Colon (tissue), 2 donors: ENCODE data around the gene HAUS8.
"Not testable (repeated sequence)": the region's sequence is repeated elsewhere in the genome, so short reads cannot be mapped to it uniquely, and the experiment has no call there.

Experiments
- FAIRE-seq: peaks from 2 replicates; lab custom pipeline; 2012; peaks lifted over from hg19 to GRCh38; lab: Jason Lieb, UNC
- donor health status: control.
- donor health status: control.

Gene HAUS8

DNA sequence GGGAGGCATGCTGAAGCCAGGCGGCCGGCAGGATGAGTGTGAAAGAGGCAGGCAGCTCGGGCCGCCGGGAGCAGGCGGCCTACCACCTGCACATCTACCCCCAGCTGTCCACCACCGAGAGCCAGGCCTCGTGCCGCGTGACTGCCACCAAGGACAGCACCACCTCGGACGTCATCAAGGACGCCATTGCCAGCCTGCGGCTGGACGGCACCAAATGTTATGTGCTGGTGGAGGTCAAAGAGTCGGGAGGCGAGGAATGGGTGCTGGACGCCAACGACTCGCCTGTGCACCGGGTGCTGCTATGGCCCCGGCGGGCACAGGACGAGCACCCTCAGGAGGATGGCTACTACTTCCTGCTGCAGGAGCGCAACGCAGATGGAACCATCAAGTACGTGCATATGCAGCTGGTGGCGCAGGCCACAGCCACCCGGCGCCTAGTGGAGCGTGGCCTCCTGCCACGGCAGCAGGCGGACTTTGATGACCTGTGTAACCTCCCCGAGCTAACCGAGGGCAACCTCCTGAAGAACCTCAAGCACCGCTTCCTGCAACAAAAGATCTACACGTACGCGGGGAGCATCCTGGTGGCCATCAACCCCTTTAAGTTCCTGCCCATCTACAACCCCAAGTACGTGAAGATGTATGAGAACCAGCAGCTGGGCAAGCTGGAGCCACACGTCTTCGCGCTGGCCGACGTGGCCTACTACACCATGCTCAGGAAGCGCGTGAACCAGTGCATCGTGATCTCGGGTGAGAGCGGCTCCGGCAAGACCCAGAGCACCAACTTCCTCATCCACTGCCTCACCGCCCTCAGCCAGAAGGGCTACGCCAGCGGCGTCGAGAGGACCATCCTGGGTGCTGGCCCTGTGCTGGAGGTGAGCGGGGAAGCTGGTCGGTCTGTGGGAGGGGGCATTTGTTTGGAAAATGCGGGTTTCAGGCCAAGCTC is 26.7 kb upstream of the HAUS8 start:
- no peak for FAIRE-seq

DNA sequence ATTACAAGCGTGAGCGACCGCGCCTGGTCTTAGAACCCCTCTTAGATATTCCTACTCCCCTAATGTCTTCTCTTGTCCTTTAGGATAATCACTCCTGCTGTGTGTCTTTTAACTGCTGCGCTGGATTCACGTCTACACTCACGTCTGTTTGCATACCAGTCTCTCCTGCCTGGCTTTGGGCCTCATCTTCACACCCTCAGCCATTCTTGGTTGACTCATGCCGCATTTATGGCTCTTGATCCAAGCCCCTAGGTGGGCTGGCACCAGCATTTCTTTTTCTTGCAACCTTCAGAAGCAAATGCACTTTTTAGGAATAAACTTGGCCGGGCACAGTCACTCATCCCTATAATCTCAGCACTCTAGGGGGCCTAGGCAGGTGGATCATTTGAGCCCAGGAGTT is 23.1 kb upstream of the HAUS8 start:
- no peak for FAIRE-seq

DNA sequence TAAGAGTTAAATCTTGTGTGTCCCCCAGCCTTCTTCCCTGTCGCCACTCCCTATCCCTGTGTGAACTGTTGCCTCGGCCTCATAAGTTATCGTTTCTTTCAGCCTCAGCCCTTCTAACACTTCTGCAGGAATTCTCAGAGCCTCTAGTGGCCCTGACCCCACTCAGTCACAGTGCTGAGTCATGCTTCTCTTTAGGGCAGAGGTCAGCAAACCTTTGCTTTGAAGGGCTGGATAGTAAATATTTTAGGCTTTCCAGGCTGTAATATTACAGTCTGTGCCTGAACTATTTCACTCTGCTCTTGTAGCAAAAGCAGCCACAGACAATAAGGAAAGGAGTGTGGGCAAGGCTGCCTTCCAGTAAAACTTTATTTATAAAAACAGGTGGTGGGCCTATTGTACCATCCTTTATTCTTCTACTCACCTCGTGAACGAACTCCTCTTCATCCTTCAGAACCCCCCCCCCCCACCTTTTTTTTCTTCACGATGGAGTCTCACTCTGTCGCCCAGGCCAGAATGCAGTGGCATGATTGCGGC is 22.4 kb upstream of the HAUS8 start:
- FAIRE-seq: no peak

DNA sequence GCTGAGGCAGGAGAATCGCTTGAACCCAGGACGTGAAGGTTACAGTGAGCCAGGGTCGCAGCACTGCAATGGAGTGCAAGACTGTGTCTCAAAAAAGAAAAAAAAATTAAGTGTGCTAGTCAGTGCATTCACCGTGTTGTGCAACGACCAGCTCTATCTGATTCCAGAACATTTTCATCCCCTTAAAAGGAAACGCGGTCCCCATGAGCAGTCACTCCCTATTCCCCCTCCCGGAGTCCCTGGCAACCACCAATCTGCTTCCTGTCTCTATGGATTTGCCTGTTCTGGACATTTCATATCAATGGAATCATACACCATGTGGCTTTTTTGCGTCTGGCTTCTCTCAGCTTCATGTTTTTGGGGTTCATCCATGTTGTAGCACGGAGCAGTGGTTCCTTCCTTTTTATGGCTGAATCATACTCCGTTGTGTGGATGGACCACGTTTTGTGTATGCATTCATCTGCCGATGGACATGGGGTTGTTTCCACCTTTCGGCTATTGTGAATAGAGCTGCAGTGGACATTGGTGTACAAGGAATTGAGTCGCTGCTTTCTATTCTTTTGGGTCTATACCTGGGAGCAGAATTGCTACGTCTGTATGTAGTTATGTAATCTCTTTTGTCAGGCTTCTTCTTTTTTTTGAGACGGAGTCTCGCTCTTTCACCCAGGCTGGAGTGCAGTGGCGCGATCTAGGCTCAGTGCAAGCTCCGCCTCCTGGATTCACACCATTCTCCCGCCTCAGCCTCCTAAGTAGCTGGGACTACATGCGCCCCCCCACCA is 20.1 kb upstream of the HAUS8 start:
- no peak for FAIRE-seq

DNA sequence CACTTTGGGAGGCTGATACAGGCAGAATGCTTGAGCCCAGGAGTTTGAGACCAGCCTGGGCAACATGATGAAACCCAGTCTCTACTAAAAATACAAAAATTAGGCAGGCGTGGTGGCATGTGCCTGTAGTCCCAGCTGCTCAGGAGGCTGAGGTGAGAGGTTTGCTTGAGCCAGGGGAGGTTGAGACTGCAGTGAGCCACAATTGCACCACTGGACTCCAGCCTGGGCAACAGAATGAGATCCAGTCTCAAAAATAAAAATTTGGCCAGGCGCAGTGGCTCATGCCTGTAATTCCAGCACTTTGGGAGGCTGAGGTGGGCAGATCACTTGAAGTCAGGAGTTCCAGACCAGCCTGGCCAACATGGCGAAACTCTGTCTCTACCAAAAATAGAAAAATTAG is 19.4 kb upstream of the HAUS8 start:
- not testable (repeated sequence) for FAIRE-seq

DNA sequence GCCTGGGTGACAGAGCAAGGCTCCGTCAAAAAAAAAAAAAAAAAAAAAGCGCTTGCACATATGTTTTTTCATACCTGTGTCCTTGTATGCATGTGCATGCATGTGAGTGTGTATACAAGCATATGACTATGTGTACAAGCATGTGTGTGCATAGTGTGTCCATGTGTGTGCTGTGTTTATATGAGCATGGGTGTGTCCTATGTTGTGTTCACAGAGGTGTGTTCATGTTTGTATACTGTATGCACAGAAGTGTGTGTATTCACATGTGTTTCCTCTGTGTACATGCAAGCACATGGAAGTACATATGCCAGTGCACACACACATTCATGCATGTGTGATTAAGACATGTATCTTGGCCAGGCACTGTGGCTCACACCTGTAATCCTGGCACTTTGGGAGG is 17.4 kb upstream of the HAUS8 start:
- no peak for FAIRE-seq

DNA sequence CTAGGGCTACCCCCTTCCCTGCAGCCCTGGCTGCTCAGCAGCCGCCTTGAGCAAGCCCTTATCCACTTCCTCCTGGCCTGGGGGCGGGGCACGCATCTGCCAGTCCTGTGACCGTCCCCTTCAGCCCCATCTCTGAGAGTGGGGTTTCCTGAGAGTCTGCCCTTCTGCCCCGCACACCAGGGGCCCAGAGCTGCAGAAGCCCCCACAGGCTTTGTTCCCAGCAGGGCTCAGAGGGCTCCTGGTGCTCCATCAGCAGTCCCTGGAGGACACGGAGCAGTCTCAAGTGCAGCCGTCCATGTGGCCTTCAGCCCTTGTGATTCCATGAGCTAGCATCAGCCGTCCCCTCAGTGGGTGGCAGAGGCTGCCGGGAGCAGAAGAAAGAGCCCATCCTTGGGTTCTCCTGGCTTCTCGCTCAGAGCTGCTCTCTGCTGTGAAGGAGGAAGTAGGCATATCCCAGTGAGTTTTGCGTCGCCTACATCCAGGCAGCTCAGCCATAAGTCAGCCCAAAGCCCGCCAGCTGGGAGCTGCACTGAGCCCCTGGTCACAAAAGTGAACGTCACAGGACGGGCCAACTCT is 16.6 kb upstream of the HAUS8 start:
- FAIRE-seq: no peak

DNA sequence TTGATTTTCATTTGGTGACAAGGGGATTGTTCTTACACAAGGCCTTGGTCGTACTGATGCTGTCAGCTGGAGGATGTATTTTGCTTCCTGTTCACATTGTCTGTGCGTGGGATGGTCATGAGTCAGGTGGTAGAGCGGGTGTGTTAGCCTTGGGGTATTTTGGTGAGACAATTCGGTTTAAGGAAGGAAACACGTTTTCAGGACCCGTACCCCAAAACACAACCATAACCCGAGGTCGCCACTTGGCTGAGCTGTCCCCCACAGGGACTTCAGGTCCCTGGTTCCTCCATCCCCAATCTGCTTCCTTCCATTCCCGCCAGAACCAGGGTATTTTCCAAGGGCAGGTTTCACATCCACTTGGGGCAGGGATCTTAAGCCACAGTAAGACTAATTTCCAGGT is 15.3 kb upstream of the HAUS8 start:
- FAIRE-seq: no peak

DNA sequence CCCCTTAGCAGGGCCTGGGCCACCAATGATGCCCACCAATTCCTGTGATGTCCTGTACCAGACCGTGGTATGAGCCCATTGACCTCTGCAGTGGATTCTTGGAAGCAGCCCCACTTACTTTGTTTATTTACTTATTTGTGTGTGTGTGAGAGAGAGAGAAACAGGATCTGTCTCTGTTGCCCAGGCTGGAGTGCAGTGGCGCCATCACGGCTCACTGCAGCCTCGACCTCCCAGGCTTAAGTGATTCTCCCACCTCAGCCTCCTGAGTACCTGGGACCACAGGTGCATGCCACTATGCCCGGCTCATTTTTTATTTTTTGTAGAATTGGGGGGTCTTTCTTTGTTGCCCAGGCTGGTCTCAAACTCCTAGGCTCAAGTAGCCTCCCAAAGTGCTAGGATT is 13.3 kb upstream of the HAUS8 start:
- FAIRE-seq: no peak

DNA sequence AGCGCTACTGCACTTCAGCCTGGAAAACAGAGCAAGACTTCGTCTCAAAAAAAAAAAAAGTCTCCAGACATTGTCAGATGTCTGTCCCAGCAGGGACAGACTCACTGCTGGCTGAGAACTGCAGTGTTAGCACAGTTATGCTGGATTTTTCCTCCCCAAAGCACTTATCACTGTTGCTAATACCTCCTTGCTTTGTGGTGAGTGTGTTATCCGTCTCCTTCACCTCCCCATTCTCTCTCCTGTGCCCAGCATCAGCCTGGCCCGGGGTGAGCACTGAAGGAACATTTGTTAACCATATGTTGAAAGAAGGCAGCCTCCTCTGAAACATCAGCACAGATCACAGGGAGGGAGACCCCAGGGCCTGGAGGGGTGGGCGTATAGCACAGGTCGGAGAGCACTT is 11.6 kb upstream of the HAUS8 start:
- FAIRE-seq: no peak

DNA sequence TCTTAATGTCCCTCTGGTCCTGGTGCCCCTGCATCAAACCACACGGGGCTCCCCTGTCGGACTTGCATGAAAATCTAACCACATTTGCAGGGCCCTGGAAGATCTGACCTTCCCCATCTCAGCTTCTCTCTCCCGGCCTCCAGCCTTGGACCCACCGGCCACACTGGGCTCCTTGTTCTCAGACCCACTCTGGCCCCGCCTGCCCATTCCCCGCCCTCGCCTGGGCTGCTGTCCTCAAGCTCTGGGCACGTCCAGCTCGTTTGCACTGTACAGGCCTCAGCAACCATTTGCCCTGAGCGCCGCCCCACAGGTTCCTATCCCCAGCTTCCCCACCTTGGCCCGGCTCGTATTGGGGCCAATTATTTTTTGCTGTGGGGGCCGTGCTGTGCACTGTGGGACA is 10.9 kb upstream of the HAUS8 start:
- FAIRE-seq: no peak

DNA sequence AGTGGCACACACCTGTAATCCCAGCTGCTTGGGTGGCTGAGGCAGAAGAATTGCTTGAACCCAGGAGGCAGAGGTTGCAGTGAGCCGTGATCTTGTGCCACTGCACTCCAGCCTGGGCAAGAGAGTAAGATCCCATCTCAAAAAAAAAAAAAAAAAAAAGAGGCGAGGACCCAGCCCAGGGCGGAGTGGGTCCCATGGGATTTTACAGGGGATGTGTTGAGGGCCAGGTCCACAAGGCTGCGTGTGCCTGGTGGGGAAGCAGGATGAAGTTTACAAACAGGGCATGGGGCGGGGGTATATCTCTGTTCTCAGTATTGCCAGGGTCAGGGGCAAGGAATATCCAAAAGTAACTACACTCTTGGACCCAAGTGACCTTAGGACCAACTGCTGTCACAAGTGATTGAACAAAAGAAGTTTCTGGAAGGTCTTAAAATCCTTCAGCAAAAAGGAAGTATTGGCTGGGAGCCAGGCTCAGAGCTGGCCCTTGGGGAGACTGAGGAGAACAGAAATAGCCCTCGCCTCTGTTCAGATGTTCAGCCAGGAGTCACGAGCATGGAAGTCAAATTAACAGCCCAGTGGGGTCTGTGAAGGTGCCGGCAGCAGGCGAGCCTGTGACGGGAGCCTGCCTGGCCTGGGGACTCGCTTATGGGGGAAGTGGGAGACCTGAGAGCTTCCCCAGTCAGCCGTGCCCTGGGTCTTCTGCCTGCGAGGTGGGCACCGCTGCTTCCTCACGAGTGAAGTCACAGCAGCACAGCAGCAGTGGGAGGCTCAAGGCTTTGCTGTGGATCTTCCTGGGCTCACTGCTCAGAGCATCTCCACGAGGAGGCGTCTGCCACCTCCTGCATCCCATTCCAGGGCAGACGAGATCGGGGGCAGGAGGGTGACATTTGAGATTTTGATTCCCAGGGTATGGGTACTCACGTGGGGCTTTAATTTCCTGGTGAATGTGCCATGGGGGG is 6.7 kb upstream of the HAUS8 start:
- no peak for FAIRE-seq

DNA sequence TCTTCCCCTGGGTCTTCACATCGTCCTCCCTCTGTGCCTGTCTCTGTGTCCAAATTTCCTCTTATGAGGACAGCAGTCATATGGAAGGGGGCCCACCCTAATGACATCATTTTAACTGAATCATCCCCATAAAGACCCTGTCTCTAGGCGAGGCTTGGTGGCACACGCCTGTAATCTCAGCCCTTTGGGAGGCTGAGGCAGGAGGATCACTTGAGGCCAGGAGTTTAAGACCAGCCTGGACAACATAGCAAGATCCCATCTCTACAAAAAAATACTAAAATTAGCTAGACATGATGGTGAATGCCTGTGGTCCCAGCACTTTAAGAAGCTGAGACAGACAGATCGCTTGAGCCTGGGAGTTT is 5.2 kb upstream of the HAUS8 start:
- no peak for FAIRE-seq

DNA sequence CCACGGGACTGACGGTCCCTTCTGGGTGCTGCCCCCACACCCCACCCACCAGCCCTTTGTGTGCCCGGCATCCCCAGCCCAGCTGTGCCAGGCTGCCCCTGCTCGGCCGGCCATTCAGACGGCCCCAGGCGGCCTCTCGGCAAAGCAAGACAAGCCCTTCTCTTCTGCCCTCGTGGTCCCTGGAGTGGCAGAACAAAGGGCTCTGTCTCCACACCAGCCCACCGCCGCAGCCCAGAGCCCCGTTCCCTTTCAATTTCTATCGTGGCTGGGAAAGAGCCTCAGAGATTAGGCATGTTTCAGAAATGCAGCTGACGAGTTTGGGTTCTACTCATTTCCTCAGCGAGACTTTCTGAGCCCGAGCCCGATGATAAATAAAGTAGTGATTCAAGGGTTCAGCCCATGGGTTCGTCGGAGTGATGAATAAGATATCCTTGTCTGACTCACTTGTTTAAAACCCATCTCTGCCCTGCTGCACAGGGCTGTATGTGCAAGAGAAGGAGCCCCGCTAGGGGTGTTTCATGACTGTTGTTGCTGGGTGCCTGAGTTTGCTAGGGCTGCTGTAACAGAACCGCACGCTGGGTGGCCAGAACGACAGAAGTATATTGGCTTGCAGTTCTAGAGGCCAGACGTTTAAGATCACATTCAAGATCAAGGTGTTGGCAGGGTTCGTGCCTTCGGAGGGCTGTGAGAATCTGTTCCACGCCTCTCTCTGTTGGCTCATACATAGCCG is 4.6 kb upstream of the HAUS8 start:
- no peak for FAIRE-seq

DNA sequence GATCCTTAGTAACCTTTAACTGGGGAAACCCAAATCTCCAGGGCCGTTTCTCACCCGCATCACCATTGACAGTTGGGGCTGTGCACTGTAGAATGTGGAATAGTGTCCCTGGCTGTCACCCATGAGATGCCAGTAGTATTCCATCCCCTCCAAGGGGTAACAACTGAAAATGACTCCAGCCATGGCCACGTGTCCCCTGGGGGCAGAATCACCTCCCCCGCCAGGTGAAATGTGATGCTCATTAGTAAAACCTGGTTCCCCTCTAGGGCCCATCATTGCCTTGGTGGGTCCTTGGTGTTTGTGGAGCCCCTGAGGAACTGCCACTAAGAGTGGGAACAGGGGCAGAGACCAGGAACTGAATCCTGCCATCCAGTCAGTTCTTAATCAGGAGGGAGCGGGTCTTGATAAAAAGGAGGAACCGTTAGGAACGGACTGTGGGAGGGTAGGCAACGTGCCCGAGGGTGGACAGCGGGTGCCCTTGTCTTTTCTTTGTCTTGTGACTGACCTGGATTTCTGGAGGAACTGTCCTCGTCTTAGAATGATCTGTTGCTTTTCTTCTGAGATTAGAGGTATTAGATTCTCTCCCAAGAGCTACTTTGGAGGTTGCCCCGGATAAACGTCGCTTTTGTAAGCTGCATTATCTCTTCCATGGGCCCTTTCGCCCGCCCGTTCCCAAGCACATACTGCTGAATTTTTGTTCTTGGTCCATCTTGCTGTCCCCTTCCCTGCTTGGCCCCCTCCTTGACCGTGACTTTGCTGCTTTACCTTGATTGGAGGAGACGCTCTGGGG is 3.9 kb upstream of the HAUS8 start:
- FAIRE-seq: no peak

DNA sequence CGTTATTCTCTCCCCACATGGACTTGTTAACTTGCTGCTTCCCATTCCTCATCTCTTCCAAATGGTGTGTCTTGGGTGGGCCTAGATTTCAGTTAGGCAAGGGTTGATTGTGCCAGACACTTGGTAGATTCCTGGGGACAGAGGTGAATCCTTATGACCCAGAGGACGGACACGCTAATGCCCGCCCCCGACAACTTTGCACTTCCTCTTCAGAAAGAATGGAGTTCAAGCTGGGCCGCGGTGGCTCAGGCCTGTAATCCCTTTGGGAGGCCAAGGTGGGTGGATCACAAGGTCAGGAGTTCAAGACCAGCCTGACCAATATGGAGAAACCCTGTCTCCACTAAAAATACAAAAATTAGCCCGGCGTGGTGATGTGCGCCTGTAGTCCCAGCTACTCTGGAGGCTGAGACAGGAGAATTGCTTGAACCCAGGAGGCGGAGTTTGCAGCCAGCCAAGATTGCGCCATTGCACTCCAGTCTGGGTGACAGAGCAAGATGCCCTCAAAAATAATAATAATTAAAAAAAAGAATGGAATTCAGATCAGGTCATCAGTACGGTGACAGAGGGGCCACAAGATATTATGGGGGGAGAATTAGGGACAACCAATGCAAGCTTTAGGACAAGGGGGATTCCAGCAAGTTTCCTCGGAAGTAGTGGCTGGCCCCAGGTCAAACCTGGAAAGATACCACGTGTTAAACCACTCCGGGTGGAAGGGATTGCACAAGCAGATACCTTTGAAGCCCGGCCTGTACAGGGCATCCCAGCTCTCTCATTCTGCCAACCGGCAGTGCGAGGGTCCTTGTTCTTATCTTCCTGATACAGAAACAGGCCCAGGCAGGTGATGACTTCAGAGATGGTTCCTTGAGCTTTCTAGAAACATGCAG is 3.0 kb upstream of the HAUS8 start:
- no peak for FAIRE-seq

DNA sequence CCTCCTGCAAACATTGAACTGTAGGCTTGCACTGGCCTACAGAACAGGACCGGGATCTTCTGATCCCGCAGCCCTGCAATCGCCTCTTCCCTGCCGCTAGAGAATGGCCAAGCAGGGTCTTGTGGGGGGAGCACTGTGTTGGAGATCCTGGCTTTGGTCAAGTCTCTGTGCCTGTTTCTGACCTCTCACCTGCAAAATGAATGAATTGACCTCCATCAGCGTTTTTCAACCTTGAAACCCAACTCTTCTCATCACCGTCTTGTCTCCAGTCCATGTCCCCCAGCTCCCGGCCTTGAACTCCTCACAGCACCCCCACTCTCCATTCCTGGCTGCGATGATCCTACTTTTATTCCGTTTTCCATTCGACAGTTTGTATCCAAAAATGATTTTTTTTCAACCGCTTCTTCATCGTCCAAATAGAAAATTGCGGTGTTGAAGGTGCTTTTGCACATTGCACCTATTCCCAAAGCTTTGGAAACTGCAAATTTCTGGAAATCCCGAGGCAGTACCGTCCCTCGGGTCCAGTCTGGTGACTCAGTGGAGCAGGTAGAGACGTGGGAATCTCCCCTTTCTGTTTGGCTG is 2.3 kb upstream of the HAUS8 start:
- no peak for FAIRE-seq

DNA sequence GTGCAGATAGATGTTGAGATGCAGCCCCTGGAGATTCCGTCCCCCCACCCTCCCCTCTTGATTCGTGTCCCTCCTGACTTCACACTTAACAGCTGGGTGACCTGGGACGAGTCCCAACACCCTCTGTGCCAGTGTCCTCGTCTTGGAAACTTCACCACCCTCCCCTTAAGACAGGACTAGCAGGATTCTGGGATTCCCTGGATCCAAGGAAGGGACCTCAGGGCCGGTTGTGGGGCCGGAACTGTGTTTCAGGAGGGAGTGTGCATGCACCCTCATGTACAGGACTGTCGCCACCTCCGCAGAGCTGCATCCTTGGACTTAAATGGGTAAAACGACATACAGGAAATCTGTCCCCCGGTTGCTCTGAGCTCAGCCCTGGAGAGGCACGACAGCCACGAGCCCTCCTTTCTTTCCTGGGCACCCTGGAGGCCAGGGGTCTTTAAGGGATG is 1.3 kb upstream of the HAUS8 start:
- FAIRE-seq: no peak
